Left lung (tissue), 10 donors: ENCODE measurements around the gene CPSF7. TPM values are rescaled to one million over a fixed set of nuclear protein-coding genes. Genes with fewer than 3 reads are reported as not detected.

ENCODE experiments used
- ATAC-seq: fragments of 200-7000 bp; cut with Tn5 transposase; one replicate; pipeline ENCODE4 v1.9.1; 2020; ENCODE audit warnings: moderate library complexity
- DNase-seq, 4 donors: peaks; one replicate each; pipeline ENCODE4 v3.0.0-alpha.2; 2013 to 2020
- H3K27ac ChIP-seq, 2 donors: fragments of 200-600 bp; sonication (generic) in 1 of 2; one replicate each; pipeline versions ENCODE4 v1.5.0 to v1.8.0; 2020 to 2021
- H3K27me3 ChIP-seq, 2 donors: fragments of 200-600 bp; sonication (generic) in 1 of 2; one replicate each; pipeline versions ENCODE4 v1.5.0 to v1.8.0; 2020 to 2021
- H3K36me3 ChIP-seq, 2 donors: fragments of 200-600 bp; sonication (generic) in 1 of 2; one replicate each; pipeline versions ENCODE4 v1.5.0 to v1.8.0; 2020 to 2021
- H3K4me1 ChIP-seq, 2 donors: fragments of 200-600 bp; one replicate each; pipeline ENCODE4 v1.8.0; 2021
- H3K4me3 ChIP-seq, 2 donors: fragments of 200-600 bp; sonication (generic) in 1 of 2; one replicate each; pipeline versions ENCODE4 v1.5.0 to v1.8.0; 2020 to 2021; ENCODE audit warnings: mild to moderate bottlenecking in 1 of 2
- H3K9me3 ChIP-seq, 2 donors: fragments of 200-600 bp; sonication (generic) in 1 of 2; one replicate each; pipeline versions ENCODE4 v1.5.0 to v1.8.0; 2020 to 2021
- intact Hi-C, 2 donors: fragments of 100-400 bp; cut with DNase I; formaldehyde crosslinking; loops; one replicate each; pipeline versions ENCODE4 v1.11.2 to v1.14.2; 2022
- polyA plus RNA-seq, 6 donors: library from polyadenylated mRNA; unstranded; fragments of 120-200 nt; gene quantifications; one replicate each; pipeline ENCODE4 v1.2.1, GENCODE V29; 2013; ENCODE audit not compliant: insufficient read length in 6 of 6
- total RNA-seq, 2 donors: library from RNA; stranded (reverse); fragmentation: NEBNext Ultra II Directional; extraction: Animal tissue kit (Norgen Biotek cat#: 25700); gene quantifications; one replicate each; pipeline ENCODE4 v1.2.1, GENCODE V29; 2021
- TF ChIP-seq, protein P1 (sequence below), 2 donors: fragments of 200-600 bp; sonication (generic) in 1 of 2; IDR thresholded peaks; one replicate each; pipeline versions ENCODE4 v1.5.0 to v1.8.0; 2021; ENCODE audit warnings: antibody characterized with exemption in 2 of 2
- donor health status: DM: no; HTN: yes; CAD: no.
- donor health status: DM: no; HTN: no; CAD: no.

Gene CPSF7
- total and polyA plus RNA-seq, 8 donors = 56.2 to 124 (median 112) TPM

DNA sequence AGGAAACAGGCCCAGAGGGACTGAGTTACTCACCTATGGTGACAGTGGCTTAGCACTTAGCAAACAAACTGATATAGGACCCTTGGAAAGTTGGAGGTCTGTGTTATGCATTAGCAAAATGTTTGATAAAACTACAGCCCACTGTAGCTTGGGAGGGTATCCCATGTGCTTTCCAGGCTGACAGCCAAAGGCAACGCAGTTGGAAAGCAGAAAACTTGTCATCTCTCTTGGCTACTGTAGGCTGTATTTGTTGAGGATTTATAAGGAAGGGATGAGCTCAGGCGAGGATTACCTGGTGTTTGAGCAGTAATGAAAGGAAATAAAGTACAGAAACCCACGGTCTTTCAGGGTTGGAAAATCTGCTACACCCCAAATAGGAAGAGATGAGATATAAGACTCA, 23.9 kb upstream of the CPSF7 start:
- Histone ChIP-seq H3K27me3 (no peaks in the 10 kb centered on the region), H3K9me3 (no peaks in the 10 kb centered on the region), H3K4me3 (no peak overlapping the region), H3K4me1 (no peaks in the 10 kb centered on the region), H3K36me3 (peaks cover 0 to 65% of the 10 kb centered on the region in 2 donors), H3K27ac (no peak overlapping the region)
- DNase-seq = no peak
- TF ChIP-seq, protein P1, sequence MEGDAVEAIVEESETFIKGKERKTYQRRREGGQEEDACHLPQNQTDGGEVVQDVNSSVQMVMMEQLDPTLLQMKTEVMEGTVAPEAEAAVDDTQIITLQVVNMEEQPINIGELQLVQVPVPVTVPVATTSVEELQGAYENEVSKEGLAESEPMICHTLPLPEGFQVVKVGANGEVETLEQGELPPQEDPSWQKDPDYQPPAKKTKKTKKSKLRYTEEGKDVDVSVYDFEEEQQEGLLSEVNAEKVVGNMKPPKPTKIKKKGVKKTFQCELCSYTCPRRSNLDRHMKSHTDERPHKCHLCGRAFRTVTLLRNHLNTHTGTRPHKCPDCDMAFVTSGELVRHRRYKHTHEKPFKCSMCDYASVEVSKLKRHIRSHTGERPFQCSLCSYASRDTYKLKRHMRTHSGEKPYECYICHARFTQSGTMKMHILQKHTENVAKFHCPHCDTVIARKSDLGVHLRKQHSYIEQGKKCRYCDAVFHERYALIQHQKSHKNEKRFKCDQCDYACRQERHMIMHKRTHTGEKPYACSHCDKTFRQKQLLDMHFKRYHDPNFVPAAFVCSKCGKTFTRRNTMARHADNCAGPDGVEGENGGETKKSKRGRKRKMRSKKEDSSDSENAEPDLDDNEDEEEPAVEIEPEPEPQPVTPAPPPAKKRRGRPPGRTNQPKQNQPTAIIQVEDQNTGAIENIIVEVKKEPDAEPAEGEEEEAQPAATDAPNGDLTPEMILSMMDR (IDR thresholded peaks at IDR 0.05) = no peak
- no peak for ATAC-seq
- intact Hi-C loops = no loop called here

DNA sequence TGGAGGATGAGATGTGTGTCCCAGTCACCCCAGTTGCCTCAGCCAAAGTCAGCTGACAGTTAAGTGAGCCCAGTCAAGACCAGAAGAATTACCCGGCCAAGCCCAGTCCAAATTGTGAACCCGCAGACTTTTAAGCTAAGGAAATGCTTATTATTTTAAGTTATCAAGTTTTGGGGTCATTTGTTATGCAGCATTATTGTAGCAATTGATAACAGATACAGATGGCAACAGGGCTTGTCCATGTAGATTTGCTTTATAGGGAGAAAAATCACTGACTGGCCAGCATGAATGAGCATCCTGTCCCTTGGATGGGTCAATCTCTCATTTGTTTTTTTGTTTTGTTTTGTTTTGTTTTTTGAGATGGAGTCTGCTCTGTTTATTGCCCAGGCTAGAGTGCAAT, 23.1 kb upstream of the CPSF7 start:
- Histone ChIP-seq H3K27ac (no peak overlapping the region), H3K4me1 (no peaks in the 10 kb centered on the region), H3K27me3 (no peaks in the 10 kb centered on the region), H3K36me3 (peaks cover 0 to 74% of the 10 kb centered on the region in 2 donors), H3K9me3 (no peaks in the 10 kb centered on the region), H3K4me3 (no peak overlapping the region)
- TF ChIP-seq, protein P1 (IDR thresholded peaks at IDR 0.05) = no peak
- no peak for DNase-seq
- intact Hi-C loops = no loop called here
- no peak for ATAC-seq

DNA sequence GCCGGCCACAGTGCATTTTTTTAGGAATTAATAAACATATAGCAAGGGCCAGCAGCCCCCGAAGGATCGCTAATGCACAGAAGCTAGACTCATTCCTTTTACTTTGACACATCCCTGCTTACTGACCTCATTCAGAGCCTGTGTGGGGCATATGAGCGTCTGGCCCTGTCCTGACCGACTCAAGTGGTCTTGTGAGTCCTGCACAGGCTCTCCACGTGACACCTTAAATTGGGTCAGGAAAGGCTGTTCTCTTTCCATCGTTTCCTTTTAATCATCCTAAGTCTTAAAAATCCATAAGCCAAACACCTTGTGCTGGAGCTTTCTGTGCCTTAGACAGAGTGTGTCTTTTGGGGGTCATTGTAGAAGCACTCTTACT, 18.8 kb upstream of the CPSF7 start:
- Histone ChIP-seq H3K36me3 (peaks cover 0 to 97% of the 10 kb centered on the region in 2 donors), H3K4me3 (no peak overlapping the region), H3K9me3 (no peaks in the 10 kb centered on the region), H3K27me3 (no peaks in the 10 kb centered on the region), H3K27ac (no peak overlapping the region), H3K4me1 (peaks cover 2 to 8% of the 10 kb centered on the region in 2 donors)
- intact Hi-C loops = loop anchor here in 1 of 2 donors (10.0 kb wide), 1 partner anchor 66 kb away; no protein-coding TSS in a partner anchor
- DNase-seq (no peak), ATAC-seq (no peak)
- TF ChIP-seq, protein P1 (IDR thresholded peaks at IDR 0.05) = no peak

DNA sequence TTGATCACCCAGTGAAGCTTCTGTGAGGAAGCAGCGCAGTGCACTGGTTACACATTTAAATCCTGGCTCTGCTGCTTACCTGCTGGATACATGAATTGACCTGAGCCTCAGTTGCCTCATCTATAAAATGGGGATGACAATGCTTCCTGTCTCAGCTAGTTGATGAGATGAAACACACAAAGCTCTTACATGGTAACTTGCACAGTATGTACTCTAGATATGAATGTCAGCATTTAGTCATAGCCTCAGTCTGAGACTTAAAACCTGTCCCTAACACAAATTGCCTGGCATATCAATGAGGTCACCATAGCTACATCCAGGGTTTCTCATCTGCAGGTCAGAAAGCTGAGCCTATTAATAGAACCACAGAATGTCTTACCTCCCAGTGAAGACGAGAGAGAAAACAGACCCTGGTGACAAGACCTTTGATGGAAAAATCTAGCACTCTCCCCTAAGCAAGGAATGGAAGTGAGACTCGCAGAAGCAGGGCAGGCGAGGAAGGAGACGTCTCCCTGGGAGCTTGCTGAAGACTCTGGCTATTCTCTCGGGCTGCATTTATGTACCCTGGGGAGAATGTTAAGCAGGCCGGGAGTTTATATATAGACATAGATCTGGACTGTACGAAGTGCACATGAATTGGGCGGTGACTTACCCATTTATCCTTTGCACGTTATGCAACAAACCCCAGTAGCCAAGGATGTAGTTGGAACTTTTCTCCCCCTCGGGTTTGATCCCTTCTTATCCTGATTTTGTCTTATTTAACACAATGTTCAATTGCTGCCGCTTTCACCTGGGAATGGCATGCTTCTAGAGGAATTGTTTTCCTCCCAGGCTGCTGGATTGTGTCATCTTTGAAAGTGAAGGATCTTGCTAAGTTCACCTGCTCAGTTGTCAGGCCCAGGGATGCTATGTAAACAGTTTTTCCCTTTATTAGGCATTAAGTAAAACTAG, 18.1 kb upstream of the CPSF7 start:
- Histone ChIP-seq H3K27me3 (no peaks in the 10 kb centered on the region), H3K9me3 (no peaks in the 10 kb centered on the region), H3K36me3 (peaks cover 0 to 97% of the 10 kb centered on the region in 2 donors), H3K27ac (no peak overlapping the region), H3K4me1 (peaks cover 2 to 8% of the 10 kb centered on the region in 2 donors), H3K4me3 (no peak overlapping the region)
- ATAC-seq (no peak), DNase-seq (no peak)
- intact Hi-C loops = loop anchor here in 1 of 2 donors (10.0 kb wide), 1 partner anchor 67 kb away; no protein-coding TSS in a partner anchor
- TF ChIP-seq, protein P1 (IDR thresholded peaks at IDR 0.05) = no peak

DNA sequence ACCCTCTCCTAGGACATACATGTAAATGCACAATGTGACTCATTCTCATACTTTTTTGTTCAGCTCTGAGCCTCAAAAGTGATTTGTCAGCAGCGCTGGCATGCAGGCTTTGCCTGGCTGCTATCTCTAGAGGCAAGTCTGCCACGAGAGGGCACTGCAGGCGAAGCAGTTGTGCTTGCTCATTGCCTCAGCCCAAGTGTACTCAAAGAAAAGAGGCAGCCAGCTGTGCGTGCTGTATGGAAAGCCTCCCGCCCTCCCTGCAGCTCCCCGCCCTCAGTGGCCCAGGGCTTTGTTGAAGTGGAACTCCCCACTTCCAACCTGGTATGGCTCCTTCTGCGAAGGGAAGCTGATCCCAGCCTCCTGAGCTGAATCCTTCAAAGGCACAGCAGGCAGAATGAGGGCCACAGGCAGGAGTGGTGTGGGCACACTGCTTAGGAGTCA, 16.5 kb upstream of the CPSF7 start:
- H3K4me3 ChIP-seq = no peak overlapping the region
- ATAC-seq (peak; percentile 99), DNase-seq (peak; percentile 75 to 92 (median 92))
- peaks cover 2 to 8% of the 10 kb centered on the region in 2 donors for H3K4me1 ChIP-seq
- TF ChIP-seq, protein P1 (IDR thresholded peaks at IDR 0.05) = peak; percentile 76 to 84
- intact Hi-C loops = loop anchor here in 1 of 2 donors (10.0 kb wide), 1 partner anchor 69 kb away; no protein-coding TSS in a partner anchor
- peaks cover 0 to 99% of the 10 kb centered on the region in 2 donors for H3K36me3 ChIP-seq
- H3K27ac ChIP-seq = no peak overlapping the region
- H3K9me3 ChIP-seq = no peaks in the 10 kb centered on the region
- no peaks in the 10 kb centered on the region for H3K27me3 ChIP-seq
